Measurements from ENCODE around the gene RAB3A.

The RAB3A gene

DNA sequence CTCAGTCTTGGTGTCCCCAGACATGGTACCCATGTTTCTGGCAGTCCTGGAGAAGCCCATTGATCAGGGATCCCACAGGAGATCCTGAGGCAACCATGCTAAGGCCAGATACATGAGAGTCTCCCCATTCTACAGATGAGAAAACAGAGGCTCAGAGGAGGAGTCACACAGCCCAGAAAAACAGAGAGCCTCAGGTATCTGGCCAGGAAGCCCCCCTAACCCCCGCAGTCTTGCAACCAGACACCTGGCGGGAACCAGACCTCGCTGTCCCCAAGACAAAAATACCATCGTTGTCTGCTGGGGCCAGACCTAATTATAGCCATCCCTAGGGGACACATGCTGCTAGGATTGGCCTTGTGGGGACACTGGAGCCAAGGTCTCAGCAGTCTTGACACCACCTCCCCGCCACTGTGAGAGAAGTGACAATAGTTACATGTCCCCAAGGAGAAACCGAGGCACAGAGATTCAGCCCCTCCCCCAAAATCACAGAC lies 24.0 kb upstream of the RAB3A start (continued):
- no peak for TF ChIP-seq ZBTB49 (tag by site-specific recombination; IDR thresholded peaks at IDR 0.05; ENCODE audit: low read depth)
- TF ChIP-seq, protein P1, sequence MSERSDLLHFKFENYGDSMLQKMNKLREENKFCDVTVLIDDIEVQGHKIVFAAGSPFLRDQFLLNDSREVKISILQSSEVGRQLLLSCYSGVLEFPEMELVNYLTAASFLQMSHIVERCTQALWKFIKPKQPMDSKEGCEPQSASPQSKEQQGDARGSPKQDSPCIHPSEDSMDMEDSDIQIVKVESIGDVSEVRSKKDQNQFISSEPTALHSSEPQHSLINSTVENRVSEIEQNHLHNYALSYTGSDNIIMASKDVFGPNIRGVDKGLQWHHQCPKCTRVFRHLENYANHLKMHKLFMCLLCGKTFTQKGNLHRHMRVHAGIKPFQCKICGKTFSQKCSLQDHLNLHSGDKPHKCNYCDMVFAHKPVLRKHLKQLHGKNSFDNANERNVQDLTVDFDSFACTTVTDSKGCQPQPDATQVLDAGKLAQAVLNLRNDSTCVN (tag by site-specific recombination; optimal IDR thresholded peaks at IDR 0.05), result no peak
- TF ChIP-seq ZNF10 (tag by site-specific recombination; IDR thresholded peaks at IDR 0.05), result no peak
- no peak for TF ChIP-seq WT1 (tag by site-specific recombination; IDR thresholded peaks at IDR 0.05)
- TF ChIP-seq, protein P2, sequence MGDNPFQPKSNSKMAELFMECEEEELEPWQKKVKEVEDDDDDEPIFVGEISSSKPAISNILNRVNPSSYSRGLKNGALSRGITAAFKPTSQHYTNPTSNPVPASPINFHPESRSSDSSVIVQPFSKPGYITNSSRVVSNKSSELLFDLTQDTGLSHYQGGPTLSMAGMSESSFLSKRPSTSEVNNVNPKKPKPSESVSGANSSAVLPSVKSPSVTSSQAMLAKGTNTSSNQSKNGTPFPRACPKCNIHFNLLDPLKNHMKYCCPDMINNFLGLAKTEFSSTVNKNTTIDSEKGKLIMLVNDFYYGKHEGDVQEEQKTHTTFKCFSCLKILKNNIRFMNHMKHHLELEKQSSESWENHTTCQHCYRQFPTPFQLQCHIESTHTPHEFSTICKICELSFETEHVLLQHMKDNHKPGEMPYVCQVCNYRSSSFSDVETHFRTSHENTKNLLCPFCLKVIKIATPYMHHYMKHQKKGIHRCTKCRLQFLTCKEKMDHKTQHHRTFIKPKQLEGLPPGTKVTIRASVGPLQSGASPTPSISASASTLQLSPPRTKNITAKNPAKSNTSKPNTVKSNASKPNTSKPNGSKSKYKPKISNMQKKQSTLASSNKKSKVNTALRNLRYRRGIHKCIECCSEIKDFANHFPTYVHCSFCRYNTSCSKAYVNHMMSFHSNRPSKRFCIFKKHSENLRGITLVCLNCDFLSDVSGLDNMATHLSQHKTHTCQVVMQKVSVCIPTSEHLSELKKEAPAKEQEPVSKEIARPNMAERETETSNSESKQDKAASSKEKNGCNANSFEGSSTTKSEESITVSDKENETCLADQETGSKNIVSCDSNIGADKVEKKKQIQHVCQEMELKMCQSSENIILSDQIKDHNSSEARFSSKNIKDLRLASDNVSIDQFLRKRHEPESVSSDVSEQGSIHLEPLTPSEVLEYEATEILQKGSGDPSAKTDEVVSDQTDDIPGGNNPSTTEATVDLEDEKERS (tag by site-specific recombination; IDR thresholded peaks at IDR 0.05), result no peak
- no peak for TF ChIP-seq HOXA7 (CRISPR knock-in tag; IDR thresholded peaks at IDR 0.05; ENCODE audit: borderline replicate concordance)
- no peak for TF ChIP-seq ZNF596 (tag by site-specific recombination; IDR thresholded peaks at IDR 0.05)
- no peak for TF ChIP-seq ZNF549 (tag by site-specific recombination; IDR thresholded peaks at IDR 0.05)
- TF ChIP-seq SCRT2 (tag by site-specific recombination; IDR thresholded peaks at IDR 0.05), result no peak

DNA sequence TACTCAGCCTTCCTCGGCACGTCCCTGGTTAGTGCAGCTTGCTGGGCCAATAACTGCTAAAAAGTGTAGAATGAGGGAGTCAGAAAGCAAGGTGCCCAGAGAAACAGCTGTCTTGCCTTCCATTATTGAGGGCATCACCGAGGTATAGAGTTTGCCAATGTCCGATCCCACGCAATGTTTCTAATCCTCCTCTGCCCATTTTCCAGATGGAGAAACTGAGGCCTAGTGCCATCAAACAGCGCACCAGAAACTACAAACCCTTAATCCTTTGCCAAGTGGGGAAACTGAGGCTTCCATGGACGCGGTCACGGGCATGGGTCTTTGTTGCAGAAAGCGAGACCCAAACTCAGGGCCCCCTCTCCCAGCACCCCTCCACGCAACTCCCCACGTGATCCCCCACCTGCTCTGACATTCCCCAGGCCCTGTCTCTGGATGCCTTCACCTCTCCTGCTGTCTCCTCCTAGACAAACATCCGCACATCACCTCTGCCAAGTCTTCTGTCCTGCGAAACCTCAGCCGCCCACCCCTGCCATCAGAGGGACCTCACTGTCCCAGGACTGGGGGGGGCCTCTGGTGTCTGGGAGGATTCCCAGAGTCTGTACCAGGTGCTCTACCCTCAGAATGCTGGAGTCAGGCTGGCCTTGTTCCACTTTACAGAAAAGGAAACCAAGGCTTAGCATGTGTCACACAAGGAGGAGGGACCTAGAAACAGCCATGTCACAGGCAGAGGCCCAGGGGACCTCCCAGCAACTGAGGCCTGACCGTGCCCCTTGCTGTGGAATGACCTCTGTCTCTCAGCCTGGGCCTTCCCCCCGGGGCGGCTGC lies 23.3 kb upstream of the RAB3A start:
- TF ChIP-seq HIC1 (tag by site-specific recombination; IDR thresholded peaks at IDR 0.05) (no peak), PRDM4 (tag by site-specific recombination; IDR thresholded peaks at IDR 0.05) (peak; percentile 69; the same call in 1 of the 2 replicates)
- H3K4me3 ChIP-seq (ENCODE audit: low read depth, low read length), result no peak overlapping the region
- H3K9me3 ChIP-seq (ENCODE audit: control insufficient read depth, insufficient read depth, low read depth, low read length), result no peaks in the 10 kb centered on the region
- no peaks in the 10 kb centered on the region for H3K36me3 ChIP-seq (ENCODE audit: control insufficient read depth in 2 of 2, insufficient read depth in 1 of 2, low read length in 2 of 2)
- H3K4me1 ChIP-seq (ENCODE audit: control insufficient read depth, insufficient read depth, low read length), result no peaks in the 10 kb centered on the region; the same call in 1 of the 2 replicates
- ChIA-PET POLR2A (no interaction called here), CTCF (no interaction called here)
- no peak overlapping the region for H3K27ac ChIP-seq (ENCODE audit: extremely low read depth, low read depth, low read length)

Data from HEK293 (cell line).